ENCODE results near the gene RNASE8.

DNA sequence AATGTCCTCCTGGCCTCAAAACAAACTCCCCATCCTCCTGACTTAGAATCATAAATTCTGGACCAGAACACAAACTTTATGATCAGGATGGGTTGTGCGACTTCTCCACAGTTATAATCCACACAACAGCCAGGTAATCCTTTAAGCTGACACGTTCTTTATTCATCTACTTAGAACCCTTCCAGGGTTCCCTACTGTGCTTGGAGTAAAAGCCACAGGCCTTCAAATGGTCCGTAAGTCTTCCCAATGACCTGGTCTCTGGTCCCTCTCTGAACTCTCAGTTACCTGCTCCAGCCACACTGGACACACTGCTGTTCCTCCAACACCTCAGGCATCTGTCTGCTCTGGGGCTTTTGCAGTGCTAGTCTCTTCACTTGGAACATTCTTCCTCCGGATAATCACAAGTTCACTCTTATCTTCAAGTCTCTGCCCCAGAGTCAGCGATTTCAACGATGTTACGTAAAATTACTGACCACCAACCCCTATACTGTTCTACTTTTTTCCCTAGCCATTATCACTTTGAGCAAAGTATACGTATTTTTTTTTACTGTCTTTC is 17.2 kb upstream of the RNASE8 start:
- TF ChIP-seq, protein P1, sequence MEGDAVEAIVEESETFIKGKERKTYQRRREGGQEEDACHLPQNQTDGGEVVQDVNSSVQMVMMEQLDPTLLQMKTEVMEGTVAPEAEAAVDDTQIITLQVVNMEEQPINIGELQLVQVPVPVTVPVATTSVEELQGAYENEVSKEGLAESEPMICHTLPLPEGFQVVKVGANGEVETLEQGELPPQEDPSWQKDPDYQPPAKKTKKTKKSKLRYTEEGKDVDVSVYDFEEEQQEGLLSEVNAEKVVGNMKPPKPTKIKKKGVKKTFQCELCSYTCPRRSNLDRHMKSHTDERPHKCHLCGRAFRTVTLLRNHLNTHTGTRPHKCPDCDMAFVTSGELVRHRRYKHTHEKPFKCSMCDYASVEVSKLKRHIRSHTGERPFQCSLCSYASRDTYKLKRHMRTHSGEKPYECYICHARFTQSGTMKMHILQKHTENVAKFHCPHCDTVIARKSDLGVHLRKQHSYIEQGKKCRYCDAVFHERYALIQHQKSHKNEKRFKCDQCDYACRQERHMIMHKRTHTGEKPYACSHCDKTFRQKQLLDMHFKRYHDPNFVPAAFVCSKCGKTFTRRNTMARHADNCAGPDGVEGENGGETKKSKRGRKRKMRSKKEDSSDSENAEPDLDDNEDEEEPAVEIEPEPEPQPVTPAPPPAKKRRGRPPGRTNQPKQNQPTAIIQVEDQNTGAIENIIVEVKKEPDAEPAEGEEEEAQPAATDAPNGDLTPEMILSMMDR (conservative IDR thresholded peaks at IDR 0.05) = peak; percentile 32
- no peak for TF ChIP-seq ZFX (IDR thresholded peaks at IDR 0.05)

Measured in C4-2B (cell line).